T-helper 17 cell (primary cell): Measurements from ENCODE around the gene ABCB11. TPM values are rescaled to one million over a fixed set of nuclear protein-coding genes. Genes with fewer than 3 reads are reported as not detected.
"Not testable (repeated sequence)": the region's sequence is repeated elsewhere in the genome, so short reads cannot be mapped to it uniquely, and the experiment has no call there.

ENCODE experiments used
- ATAC-seq: fragments of 150-1000 bp; cut with Tn5 transposase; 2 replicates; pipeline ENCODE4 v1.10.0; 2021; ENCODE audit warnings: mild to moderate bottlenecking, moderate library complexity
- DNase-seq, 3 donors: peaks; one replicate each; pipeline versions ENCODE4 v3.0.0 to v3.0.0-alpha.2; 2020 to 2021
- H3K9me3 ChIP-seq: one replicate; pipeline ENCODE4 v1.7.0; 2013; ENCODE audit warnings: low read length, mild to moderate bottlenecking; ENCODE audit not compliant: control insufficient read depth, poor library complexity, severe bottlenecking
- H3K27ac Mint-ChIP-seq: one replicate; pipeline ENCODE4 v1.8.0; 2022; ENCODE audit warnings: mild to moderate bottlenecking, moderate library complexity, mixed read lengths
- H3K27me3 Mint-ChIP-seq: one replicate; pipeline ENCODE4 v1.8.0; 2022; ENCODE audit warnings: mixed read lengths
- H3K36me3 Mint-ChIP-seq: one replicate; pipeline ENCODE4 v1.8.0; 2022; ENCODE audit warnings: low read depth, mixed read lengths
- H3K4me1 Mint-ChIP-seq: one replicate; pipeline ENCODE4 v1.8.0; 2022; ENCODE audit warnings: mild to moderate bottlenecking, mixed read lengths
- H3K4me3 Mint-ChIP-seq: one replicate; pipeline ENCODE4 v1.8.0; 2022; ENCODE audit warnings: mild to moderate bottlenecking, moderate library complexity, mixed read lengths
- total RNA-seq, 4 donors: library from RNA in 2 of 4; stranded (reverse) in 2 of 4; gene quantifications; one replicate each; pipeline ENCODE4 v1.2.3 and lab custom pipeline; 2022 to 2026

The ABCB11 gene
- total RNA-seq, 2 donors from 2014 or later = not detected

GRCh38 chr2:168894720-168895119, 136.4 kb downstream of the ABCB11 start:
- DNase-seq (no peak), ATAC-seq (no peak)
- no peak overlapping the region for H3K27ac Mint-ChIP-seq
- peaks cover 2% of the 10 kb centered on the region for H3K36me3 Mint-ChIP-seq
- no peaks in the 10 kb centered on the region for H3K9me3 ChIP-seq
- peaks cover 13% of the 10 kb centered on the region for H3K27me3 Mint-ChIP-seq
- no peak overlapping the region for H3K4me3 Mint-ChIP-seq
- H3K4me1 Mint-ChIP-seq = peaks cover 9% of the 10 kb centered on the region

GRCh38 chr2:168894101-168894500, 137.0 kb downstream of the ABCB11 start:
- Mint-ChIP-seq H3K4me1 (peaks cover 11% of the 10 kb centered on the region), H3K36me3 (peaks cover 2% of the 10 kb centered on the region)

GRCh38 chr2:168892327-168892726, 138.8 kb downstream of the ABCB11 start:
- DNase-seq (no peak), ATAC-seq (no peak)
- Mint-ChIP-seq H3K36me3 (peaks cover 2% of the 10 kb centered on the region), H3K4me1 (peaks cover 11% of the 10 kb centered on the region), H3K4me3 (no peak overlapping the region), H3K27me3 (peaks cover 7% of the 10 kb centered on the region), H3K27ac (no peak overlapping the region)
- H3K9me3 ChIP-seq = no peaks in the 10 kb centered on the region

More at GRCh38 chr2:168894101-168894500, 137.0 kb downstream of the ABCB11 start:
- Mint-ChIP-seq H3K4me3 (no peak overlapping the region), H3K27ac (no peak overlapping the region), H3K27me3 (peaks cover 8% of the 10 kb centered on the region)
- H3K9me3 ChIP-seq = no peaks in the 10 kb centered on the region
- ATAC-seq (no peak), DNase-seq (no peak)

- Mint-ChIP-seq H3K27me3 (no peaks in the 10 kb centered on the region), H3K4me1 (peaks cover 11% of the 10 kb centered on the region), H3K4me3 (peak within 1 kb of the TSS; percentile 100), H3K36me3 (peaks cover 2% of the 10 kb centered on the region), H3K27ac (peak within 1 kb of the TSS; percentile 83)
- no peaks in the 10 kb centered on the region for H3K9me3 ChIP-seq
- ATAC-seq (peak; percentile 100), DNase-seq (peak; percentile 72 to 82 (median 76))
Observed at GRCh38 chr2:168890006-168890782, 140.9 kb downstream of the ABCB11 start, which contains the start of gene SPC25. Gene SPC25 (minus strand): TSS chr2:168890430. CDS start chr2:168889519, 911 bp downstream.

GRCh38 chr2:168889635-168890005, 141.5 kb downstream of the ABCB11 start:
- peak overlapping the region; percentile 100 for H3K4me3 Mint-ChIP-seq
- H3K36me3 Mint-ChIP-seq = peaks cover 2% of the 10 kb centered on the region
- no peak for DNase-seq
- peaks cover 11% of the 10 kb centered on the region for H3K4me1 Mint-ChIP-seq
- no peak for ATAC-seq
- H3K27me3 Mint-ChIP-seq = no peaks in the 10 kb centered on the region
- no peaks in the 10 kb centered on the region for H3K9me3 ChIP-seq
- H3K27ac Mint-ChIP-seq = no peak overlapping the region

- peak overlapping the region; percentile 56 for H3K27ac Mint-ChIP-seq
- H3K36me3 Mint-ChIP-seq = no peaks in the 10 kb centered on the region
- ATAC-seq = no peak
- DNase-seq = no peak
- H3K9me3 ChIP-seq = no peaks in the 10 kb centered on the region
- H3K4me3 Mint-ChIP-seq = no peak overlapping the region
- H3K27me3 Mint-ChIP-seq = no peaks in the 10 kb centered on the region
- peaks cover 12% of the 10 kb centered on the region for H3K4me1 Mint-ChIP-seq
Observed at GRCh38 chr2:168884975-168885374, 146.1 kb downstream of the ABCB11 start.

- H3K4me3 Mint-ChIP-seq, H3K27ac Mint-ChIP-seq, H3K9me3 ChIP-seq, H3K36me3 Mint-ChIP-seq, H3K27me3 Mint-ChIP-seq, DNase-seq, ATAC-seq, H3K4me1 Mint-ChIP-seq: not testable (repeated sequence)
Observed at GRCh38 chr2:168882163-168882562, 149.0 kb downstream of the ABCB11 start.

GRCh38 chr2:168874368-168875054, 156.6 kb downstream of the ABCB11 start:
- no peak for ATAC-seq
- no peaks in the 10 kb centered on the region for H3K27me3 Mint-ChIP-seq
- H3K4me3 Mint-ChIP-seq = no peak overlapping the region
- no peaks in the 10 kb centered on the region for H3K9me3 ChIP-seq
- no peaks in the 10 kb centered on the region for H3K4me1 Mint-ChIP-seq
- H3K27ac Mint-ChIP-seq = peak overlapping the region; percentile 24
- DNase-seq = no peak
- no peaks in the 10 kb centered on the region for H3K36me3 Mint-ChIP-seq

- H3K4me3 Mint-ChIP-seq, H3K9me3 ChIP-seq, H3K27ac Mint-ChIP-seq, H3K36me3 Mint-ChIP-seq, ATAC-seq, H3K27me3 Mint-ChIP-seq, DNase-seq, H3K4me1 Mint-ChIP-seq: not testable (repeated sequence)
Observed at GRCh38 chr2:168870824-168871223, 160.3 kb downstream of the ABCB11 start.

Other genes starting within 250 kb of the ABCB11 start
- not detected for gene NOSTRIN, start 228.7 kb downstream of the ABCB11 start, total RNA-seq
- under 1 TPM in 1 of 2 donors, not detected in 1; 0.27 TPM for gene SPC25, start 140.9 kb downstream of the ABCB11 start, total RNA-seq
- gene G6PC2, start 130.0 kb downstream of the ABCB11 start, total RNA-seq = not detected
- gene DHRS9, start 38.2 kb upstream of the ABCB11 start, total RNA-seq = not detected